GM19043 (cell line): Measurements from ENCODE around the gene NOL6.

Source experiments
- ATAC-seq: cut with Tn5 transposase; IDR thresholded peaks from one replicate; pipeline ENCODE4 v1.9.1; 2021; ENCODE audit warnings: low read depth; ENCODE audit not compliant: unreplicated experiment

Gene NOL6

DNA sequence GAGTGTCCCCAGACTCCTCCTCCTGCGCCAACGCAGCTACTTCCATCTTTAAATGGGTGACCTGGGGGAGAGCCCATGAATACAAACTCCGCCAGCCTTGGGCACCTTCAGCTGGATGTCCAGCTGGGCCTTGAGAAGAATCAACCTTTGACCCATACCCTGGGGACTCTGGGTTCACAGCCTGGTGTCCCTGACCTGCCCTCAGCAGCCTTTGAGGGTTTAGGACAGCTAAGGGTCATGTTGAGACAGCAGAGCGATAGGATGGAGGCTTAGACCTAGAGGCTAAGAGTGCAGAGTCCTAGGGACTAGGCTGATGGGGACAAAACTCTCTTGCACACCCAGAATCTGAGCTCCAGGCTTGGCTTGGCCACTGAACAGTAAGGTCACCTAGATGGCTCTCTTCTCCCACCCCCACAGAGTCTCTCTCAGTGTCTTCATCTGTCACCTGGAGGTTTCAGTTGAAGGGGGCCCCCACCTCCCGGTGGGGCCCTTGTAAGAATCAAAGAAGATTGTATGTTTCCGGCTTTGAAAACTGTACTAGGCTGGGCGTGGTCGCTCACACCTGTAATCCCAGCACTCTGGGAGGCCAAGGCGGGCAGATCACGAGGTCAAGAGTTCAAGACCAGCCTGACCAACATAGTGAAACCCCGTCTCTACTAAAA is 19.6 kb downstream of the NOL6 start:
- ATAC-seq, result no peak

DNA sequence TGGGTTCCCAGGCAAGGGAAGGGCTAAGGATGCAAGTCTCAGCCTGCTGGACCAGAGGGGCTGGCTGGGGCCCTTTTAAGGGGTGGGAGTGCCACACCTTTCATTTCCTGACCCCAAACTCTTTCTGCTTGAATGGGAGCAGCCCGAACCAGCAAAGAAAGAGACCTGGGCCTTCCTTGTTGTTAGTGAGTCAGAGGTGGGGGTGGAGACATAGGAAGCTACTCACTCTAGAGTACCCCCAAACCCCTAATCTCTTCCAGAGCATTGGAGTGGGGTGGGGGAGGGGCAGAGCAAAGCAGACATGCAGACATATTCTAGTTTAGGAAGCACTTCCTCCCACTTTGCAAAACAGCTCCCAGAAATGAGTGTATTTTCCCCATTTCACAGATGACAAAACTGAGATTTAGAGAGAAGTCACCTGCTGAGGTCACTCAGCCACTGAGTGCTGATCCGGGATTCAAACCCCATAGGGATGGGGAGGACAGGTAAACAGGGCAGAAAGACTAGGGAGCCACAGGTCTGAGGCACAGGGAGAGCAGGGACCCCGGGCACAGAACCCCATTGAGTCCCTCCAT is 20.4 kb downstream of the NOL6 start:
- no peak for ATAC-seq

DNA sequence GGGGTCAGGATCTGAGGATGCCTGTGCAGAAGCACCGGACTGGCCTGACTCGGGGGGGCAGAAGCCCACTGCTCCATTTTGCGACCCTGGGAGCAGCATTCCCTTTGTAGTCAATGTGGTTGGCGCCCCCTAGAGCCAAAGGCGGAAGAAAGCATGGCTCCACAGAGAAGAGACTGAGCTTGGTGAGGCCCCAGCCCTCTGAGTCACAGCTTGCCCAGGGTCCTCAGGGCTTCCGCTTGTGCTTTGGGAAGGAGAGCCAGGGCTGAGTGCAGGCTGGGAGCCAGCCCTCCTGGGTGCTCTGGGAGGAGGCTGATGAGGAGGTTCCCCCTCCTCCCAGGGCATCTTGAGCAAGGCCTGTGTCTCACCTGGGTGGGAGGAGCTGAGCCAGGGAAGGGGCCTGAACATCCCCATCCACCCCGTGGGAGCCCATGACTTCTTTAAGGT is 20.9 kb downstream of the NOL6 start:
- ATAC-seq, result no peak

DNA sequence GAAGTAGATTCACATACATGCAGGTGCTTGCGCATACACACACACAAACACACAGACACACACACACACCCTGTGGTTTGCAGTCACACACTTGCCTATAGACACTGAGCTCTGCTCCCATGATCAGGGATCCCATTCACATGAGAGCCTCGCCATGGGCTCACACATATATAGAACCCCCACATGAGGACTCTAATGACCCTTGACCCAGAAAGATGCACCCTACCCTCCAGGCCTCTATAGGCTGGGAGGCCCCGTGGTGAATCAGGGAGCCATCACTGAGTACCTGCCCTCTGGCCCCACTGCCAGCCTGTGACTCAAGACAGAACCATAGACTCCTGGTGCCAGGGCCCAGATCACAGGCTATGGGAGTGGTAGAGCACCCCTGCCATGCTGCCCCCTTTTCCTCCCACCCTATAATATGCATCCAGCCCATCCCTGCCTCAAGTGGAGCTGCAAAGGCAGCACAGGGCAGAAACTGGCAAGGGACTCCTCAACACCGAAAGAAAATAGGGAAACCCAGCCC is 23.0 kb downstream of the NOL6 start:
- ATAC-seq, result no peak

DNA sequence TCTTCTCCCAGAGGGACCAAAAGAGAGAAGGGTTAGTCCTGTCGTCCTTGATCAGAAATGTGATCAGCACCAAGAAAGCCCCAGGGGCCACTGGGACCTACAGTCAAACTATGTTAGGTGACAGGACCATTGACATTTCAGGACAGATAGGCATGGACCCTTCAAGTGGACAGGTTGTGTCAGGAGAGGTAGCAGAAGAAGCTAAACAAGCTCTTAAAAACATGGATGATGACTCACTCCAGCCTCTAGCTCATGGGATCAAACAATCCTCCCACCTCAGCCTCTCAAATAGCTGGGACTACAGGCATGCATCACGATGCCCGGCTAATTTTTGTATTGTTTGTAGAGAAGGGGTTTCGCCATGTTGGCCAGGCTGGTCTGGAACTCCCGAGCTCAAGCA is 24.0 kb downstream of the NOL6 start:
- ATAC-seq, result no peak

DNA sequence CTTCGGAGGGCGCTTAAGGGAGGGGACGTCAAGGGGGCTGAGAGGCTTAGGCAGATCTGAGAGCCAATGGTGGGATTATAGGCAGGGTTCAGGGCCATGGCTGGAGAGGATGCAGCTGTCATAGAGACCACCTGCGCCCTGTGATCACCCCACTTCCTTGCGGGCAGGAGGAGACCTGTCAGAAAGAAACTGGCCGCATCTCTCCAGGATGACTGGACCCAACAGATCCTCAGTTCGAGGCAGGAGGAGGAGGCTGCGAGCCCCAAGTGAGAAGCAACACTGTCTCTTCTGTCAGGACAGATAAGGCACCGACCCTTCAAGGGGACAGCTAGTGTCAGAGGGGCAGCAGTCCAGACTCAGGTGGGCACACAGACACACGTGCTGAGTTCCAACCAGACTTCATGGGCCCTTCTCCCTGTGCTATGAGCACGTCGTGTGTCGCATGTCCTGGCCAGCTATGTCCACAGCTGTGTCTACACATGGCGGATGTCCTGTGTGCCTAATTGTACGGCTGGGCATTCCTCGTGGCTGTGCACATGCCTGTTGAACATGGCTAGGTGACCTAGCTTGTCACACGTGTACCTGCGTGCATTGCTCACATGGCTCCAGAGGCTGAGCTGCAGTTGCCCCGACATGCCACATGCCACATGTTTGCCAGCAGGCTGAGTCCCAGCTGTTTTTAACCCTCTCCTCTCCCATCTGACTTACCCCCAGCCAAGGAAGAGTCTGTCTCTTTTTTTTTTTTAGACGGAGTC is 25.7 kb downstream of the NOL6 start:
- ATAC-seq, result no peak

DNA sequence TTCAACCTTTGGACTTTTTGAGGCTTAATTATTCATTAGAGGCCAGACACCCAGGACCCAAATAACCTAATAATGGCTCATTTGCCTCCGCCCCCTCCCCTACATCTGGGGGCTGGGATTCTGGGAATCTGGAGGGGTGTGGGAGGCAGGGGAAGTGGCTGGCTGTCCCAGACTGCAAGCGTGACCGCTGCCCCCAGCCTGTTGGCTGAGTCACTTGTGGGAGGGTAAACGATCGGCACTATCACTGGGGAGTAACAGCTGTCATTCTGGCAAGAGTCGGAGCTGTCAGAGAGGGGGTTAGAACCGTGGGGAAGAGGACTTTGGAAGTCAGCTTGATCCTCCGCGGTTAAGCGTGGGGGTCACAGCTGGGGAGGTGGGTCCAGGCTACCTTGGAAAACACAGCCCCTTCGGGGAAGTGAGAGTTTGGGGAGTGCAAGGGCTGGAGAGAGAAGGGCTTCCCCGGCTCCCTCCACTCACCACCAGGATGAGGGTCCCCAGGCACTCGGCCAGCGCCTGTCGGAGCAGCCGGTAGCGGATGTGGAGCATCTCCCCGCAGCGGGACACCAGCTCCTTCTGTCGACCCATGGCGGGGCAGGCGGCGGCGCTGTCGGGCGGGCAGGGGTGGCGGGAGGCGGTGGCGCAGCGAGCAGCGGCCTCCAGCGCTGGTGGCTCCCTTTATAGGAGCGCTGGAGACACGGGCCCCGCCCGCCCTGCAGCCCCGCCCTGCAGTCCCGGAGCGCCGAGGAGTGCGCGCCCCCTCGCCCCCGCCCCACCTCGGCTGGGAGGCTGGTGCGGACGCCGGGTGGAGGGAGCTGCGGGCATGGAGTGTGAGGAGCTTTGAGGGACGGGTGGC is 26.6 kb downstream of the NOL6 start, which contains the start of gene AQP3:
Gene AQP3, minus strand, starts transcription at position 648 of the 853 bp plus-strand sequence. Its CDS starts 63 bp downstream, at position 585.
- ATAC-seq, result no peak

DNA sequence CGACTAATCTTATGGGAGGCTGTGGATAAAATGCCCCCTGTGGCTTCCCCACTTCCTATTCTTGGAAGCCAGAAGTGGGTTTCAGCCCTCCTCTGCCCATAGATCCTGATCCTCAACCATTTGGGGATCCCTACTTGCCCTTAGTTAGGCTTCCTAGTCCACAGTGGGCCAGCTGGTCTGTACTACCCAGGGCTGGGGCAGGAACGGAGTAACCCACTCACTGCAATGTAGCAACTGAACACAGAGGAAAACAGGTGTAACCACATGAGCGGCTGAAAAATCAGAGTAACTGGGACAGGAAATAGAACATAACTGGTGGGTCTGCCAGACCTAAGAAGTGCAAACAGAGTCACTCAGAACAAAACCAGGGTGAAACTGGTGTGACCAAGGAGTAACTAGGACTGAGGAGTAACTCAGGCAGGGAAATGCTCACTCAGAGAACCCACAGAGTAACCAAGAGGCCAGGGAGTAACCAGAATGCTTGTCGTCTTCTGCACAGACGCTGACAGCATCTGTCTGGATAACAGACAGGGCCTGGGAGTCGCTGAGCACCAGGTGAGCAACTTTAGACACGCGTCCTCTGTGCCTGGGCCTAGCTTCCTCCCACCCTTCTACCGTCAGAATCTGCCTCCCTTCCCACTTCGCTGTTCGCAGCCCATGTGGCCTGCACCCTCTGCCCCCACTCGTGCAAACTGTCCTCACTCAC is 27.3 kb downstream of the NOL6 start:
- ATAC-seq, result peak; percentile 88

DNA sequence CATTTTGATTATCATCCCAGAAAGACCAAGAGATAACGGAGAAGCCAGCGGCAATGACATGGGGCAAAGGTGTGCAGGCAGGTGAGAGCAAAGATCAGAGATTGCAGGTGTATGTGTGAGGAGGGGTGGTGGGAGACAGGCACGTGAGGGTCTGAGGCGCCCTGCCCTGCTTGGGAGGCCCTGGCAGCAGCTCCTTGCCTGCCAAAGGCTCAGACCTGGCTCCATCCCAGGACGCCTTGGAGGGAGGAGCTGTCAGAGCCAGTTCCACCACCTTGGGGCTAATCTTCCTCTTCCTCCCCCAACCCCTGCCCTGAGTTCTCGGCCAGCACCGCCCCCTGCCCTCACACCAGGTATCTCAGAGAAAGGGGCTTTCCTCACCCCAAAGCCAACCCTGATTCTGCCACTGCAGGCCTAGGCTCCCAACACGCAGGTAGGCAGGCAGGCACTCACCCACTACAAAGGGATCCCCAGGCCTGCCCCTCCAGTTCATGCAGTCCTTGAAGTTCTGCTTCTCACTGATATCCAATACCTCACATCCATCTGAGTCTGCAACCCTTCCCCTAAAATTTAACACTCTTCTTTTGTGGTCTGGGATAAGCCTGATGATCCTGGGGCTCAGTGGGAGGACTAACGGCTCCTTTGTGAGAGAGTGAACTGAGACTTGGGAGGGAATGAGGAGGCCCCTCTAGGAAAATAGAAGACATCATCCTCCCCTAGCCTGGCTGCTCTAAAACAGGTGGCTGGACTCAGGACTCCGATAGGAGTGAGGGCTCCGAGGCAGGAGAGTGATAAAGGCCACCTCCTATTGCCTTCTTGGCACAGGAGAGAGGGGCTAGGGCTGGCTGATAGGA is 28.1 kb downstream of the NOL6 start:
- ATAC-seq, result no peak

DNA sequence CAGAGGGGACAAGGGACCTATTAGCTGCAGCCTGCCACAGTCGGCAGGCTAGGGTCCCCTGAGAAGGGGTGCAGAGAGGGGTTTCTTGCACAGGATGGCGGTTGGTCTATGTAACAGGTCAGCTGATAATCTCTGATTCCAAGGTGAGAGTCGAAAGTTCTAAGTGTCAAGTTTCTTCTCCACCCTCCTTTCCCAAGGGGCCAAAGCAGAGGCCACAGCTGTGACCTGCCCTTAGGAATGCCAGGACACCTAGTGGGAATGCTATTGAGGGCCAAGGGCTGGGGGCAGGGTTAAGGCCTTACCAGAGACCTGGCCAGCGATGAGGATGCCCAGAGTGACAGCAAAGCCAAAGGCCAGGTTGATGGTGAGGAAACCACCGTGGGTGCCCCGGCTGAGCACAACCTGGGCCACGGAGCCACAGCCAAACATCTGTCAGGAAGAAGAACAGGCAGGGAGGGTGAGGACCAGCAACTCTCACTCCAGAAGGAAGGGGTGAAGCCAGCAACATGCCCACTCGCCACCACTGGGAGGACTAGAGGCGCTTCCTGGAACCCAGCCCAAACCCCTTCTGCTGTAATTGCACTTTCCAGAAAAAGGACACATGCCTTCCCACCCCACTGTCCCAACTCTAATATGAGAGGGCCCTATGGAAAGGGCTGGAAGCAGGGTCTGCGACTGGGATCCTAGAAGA is 30.1 kb downstream of the NOL6 start:
- ATAC-seq, result no peak

DNA sequence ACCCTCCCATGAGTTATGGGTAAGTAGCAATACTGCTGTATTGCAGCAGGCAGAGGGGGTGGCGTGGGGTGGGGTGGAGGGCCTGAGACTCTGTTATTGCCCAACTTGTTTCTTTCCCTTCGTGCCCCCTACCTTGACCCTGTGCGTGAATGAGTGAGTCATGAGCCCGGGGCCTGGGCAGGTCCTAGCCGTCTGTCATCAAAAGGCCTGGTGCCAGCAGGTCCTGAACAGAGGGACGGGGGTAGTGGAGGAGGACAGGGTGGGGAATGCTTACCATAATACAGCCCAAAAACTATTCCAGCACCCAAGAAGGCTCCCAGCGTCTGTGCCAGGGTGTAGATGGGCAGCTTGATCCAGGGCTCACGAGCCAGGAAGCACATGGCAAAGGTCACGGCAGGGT is 30.7 kb downstream of the NOL6 start:
- ATAC-seq, result no peak

DNA sequence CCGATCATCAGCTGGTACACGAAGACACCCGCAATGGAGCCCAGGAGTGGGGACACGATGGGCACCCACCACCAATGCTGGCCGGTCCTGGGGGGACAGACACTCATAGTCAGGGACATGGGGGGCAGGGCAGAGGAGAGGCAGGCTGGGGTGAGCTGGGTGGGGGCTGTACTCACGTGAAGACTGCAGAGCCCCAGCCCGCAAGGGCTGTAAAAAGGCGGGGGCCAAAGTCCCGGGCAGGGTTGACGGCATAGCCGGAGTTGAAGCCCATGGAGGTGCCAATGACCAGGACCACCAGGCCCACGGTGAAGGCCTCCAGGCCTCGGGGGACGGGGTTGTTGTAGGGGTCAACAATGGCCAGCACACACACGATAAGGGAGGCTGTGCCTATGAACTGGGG is 31.6 kb downstream of the NOL6 start:
- no peak for ATAC-seq

DNA sequence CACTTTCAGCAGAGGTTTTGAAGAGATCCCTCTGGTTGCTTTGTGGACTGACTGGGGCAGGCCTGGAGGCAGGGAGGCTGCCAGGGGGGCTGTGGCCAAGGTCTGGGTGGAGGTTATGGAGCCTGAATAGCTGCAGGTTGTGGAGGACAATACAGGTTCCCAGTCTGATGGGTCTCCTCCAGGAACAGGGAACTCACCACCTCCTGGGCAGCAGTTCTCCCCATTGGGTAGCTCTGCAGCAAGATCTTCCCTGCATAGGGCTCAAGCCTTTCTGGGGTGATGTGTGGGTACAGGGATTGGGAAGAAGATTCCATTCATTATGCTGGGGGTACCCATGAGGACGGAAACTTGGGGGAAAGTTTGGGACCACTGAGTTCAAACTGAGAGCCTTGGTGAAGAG is 33.1 kb downstream of the NOL6 start:
- no peak for ATAC-seq

DNA sequence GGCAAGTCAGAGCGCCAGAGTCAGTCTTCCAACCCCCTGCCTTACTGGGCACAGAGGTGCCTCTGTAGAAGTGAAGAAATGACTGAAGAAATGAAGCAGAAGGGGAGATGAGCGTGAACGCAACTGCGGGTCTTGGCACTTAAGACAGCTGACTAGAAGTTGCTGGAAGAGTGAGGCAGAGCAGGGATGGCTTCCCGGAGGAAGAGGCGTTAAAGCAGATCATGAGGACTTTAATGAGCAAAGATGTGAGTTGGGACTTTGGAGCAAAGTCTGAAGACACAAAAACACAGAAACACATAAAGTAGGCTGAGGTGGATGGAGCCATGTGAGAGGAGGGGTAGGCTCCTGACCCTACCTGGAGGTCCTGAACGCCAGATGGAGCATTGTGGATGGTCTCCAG is 33.5 kb downstream of the NOL6 start:
- ATAC-seq, result no peak

DNA sequence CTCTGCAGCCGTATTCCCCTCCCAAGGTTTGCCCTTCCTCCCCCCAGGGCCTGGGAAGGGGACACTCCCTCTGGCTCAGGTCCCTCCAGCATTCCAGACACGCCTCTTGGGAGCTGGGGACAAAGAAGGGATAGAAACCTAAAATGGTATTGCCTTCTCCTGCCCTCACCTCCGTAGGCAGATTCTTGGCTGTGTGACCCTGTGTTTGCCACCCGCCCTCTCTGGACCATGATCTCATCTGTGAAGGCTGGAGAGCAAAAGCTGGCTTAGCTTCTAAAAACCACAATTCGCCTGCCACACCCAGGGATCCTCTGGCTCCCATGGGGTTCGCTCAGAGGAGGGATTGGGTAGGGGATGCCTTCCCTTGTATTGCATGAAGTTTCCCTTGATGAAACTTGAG is 34.0 kb downstream of the NOL6 start:
- no peak for ATAC-seq

DNA sequence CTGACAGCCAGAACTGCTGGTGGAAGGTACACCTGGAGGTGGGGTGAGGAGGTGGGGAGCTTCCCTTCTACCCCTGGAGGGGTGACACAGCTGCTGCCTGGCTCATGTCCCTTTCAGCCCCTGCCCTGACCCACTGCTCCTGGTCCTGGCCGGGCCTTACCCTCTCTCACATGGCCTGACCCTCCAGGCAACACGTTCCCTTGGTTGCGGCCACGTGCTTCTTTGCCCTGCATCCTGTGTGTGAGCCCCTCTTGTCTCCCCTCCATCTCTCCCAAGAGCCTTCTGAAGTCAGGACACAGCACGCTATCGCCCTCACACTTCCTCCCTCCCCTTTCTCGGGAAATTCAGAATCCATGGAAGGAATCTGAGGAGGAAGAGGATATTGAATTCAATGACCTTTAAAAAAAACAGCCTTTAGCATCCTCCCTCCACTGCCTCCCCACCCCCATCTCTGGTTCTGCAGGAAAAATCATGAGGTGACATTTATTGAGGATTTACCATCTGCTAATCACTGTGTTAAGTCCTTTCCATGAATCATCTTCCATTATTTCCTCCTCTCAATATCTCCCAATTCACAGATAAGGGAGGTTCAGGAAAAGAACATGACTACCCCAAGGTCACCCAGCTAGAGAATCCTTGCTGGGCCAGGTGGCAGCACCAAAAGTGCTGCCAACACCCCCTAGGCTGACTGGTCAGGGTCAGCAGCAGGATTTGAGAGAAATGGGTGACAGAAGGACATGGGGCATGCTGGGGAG is 34.6 kb downstream of the NOL6 start:
- no peak for ATAC-seq

DNA sequence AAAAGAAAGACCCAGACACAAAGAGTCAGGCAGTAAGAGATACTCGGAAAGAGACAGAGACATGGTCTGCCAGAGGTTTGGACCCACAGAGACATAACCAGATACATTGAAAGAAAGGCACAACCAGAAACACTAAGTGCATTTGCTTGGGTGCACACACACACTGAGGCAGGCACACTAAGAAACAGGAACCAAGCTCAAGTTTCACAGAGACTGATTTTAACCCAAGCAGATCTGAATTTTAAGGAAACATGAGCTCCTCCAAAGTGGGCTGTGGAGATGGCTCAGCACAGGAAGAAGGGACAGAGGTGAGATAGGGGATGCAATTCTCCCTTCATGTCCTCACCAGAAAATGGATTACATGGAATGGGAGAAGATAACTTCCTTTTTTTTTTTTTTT is 35.8 kb downstream of the NOL6 start:
- ATAC-seq, result no peak

DNA sequence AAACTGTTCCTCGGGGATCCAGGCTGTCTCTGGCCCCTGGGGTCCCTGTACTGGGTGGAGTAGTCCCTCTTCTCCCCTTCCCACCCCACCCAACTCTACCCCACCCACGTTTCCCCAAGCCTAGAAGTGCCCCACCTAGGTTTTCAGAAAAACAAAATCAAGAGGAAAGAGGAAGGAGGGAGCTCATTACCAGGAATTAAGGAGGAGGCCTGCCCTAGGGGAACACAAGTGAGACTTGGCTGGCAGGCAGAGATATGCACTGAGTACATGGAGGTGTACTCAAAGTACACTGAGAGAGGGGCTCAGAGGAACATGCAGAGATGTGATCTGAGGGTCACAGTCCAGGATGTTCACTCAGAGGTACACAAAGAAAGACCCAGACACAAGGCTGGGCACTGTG is 36.5 kb downstream of the NOL6 start:
- no peak for ATAC-seq
